Measurements from ENCODE around the gene LRRC36.
"Not testable (repeated sequence)": the region's sequence is repeated elsewhere in the genome, so short reads cannot be mapped to it uniquely, and the experiment has no call there.

The LRRC36 gene

GRCh38 chr16:67406111-67406971 is 79.7 kb downstream of the LRRC36 start:
- no peak for DNase-seq

- no peak for DNase-seq
Measured at GRCh38 chr16:67407176-67407787, 80.7 kb downstream of the LRRC36 start.

- DNase-seq: no peak
Measured at GRCh38 chr16:67407788-67408452, 81.3 kb downstream of the LRRC36 start.

- DNase-seq: no peak
Measured at GRCh38 chr16:67409631-67410030, 83.0 kb downstream of the LRRC36 start.

GRCh38 chr16:67411339-67411738 is 84.7 kb downstream of the LRRC36 start:
- DNase-seq: no peak

GRCh38 chr16:67412294-67412693 is 85.7 kb downstream of the LRRC36 start:
- no peak for DNase-seq

- DNase-seq: no peak
Measured at GRCh38 chr16:67413978-67414911, 87.6 kb downstream of the LRRC36 start.

GRCh38 chr16:67415421-67415820 is 88.8 kb downstream of the LRRC36 start:
- DNase-seq: not testable (repeated sequence)

- peak; percentile 63 for DNase-seq
Measured at GRCh38 chr16:67415872-67416793, 89.5 kb downstream of the LRRC36 start, which contains the start of gene ZDHHC1. Gene ZDHHC1, minus strand, starts transcription at chr16:67416477. Its CDS starts 8,702 bp downstream, at chr16:67407775.

DNA sequence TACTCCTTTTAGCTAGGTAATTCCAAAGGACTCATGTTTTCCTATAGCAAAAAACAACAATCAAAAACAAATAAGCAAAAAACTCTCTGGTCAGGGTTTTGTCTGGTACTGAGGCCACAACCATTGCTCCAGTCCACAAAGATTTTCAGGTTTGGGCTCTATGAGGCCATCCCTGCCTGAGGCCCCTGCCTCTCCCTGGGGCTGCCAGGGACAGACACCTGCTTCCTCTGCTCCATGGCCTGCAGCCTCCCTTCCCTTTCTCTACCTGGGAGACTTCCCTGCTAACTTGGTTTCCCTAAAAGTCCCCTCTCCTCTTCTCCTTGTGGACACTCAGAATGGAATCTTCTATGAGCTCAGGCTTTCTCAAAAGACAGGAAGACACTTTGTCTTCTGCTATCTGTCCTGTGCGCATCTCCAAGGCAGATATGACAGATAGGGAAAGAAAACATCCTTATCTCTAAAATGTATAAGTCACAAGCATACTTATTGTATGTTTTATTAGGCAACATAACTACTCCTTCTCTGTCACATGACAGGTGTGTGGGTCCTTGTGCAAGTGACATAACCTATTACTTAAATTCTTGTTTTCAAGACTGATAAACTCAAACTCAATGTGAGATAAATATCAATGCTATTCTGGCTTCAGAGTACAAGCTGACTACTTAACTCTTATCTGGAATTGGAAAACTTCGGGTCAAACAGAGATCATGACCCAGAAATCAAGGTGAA is 90.9 kb downstream of the LRRC36 start:
- DNase-seq: no peak

GRCh38 chr16:67419502-67419901 is 92.9 kb downstream of the LRRC36 start:
- no peak for DNase-seq

- DNase-seq: no peak
Measured at GRCh38 chr16:67419931-67420330, 93.3 kb downstream of the LRRC36 start.

DNA sequence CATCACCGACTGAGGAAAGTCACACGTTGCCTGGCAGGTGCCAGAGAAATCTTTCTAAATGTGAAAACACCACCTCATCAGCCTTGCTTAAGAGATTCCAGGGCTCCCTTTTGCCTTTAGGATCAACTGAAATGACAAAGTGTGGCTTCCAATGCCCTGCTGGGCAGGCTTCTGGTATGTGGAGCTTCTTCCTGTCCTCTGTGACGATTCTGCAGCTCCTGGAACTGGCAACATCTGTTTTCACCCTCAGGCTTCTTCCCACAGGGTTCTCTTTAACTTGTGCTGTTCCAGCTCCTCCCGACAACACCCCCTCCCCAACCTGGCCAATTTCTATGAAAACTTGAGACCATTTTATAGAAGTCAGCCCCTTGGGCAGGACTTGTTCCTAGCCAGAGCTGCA is 94.4 kb downstream of the LRRC36 start:
- no peak for DNase-seq

DNA sequence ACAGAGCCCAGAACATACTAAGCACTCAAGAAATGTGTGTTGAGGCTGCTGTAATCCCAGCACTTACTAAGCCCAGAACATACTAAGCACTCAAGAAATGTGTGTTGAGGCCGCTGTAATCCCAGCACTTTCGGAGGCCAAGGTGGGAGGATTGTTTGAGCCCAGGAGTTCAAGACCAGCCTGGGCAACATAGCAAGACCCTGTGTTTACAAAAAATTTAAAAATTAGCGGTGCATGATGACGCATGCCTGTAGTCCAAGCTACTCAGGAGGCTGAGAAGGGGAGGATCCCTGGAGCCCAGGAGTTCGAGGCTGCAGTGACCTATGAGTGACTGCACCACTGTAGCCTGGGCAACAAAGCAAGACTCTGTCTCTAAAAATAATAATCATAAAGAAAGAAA is 96.4 kb downstream of the LRRC36 start:
- no peak for DNase-seq

DNA sequence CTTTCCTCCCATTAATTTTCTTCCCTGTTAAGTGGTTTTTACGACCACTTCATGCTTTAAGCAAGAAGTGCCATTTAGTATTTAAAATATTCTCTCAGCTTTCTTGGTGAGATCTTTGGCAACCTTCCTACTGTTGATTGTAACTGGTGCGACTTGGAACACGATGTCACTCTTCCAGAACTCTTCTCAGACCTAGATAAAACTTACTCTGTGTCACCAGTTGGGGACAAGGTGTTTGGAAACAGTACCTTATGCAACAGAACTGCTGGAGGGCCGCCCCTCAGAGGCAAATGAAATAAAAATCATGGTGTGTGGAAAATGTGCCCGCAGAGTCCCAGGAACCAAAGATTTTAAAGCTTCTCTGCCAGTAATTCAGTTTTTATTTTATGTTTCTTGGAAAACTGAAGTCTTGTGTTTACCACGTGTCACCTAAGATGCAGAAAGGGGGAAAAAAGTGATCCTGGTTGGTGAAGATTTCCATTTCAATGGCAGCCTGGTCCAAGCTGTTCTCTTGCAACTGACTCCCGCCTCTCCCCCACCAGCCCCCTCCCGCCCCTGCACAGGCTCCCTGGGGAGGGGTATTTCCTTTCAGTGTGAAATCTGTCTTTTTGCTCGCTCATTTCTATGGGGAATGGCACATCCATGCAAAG is 97.1 kb downstream of the LRRC36 start:
- no peak for DNase-seq

GRCh38 chr16:67424261-67424615 is 97.6 kb downstream of the LRRC36 start:
- DNase-seq: no peak

GRCh38 chr16:67425061-67425460 is 98.4 kb downstream of the LRRC36 start:
- DNase-seq: no peak

- no peak for DNase-seq
Measured at GRCh38 chr16:67425580-67425979, 99.0 kb downstream of the LRRC36 start.

- no peak for DNase-seq
Measured at GRCh38 chr16:67426022-67426421, 99.4 kb downstream of the LRRC36 start.

DNA sequence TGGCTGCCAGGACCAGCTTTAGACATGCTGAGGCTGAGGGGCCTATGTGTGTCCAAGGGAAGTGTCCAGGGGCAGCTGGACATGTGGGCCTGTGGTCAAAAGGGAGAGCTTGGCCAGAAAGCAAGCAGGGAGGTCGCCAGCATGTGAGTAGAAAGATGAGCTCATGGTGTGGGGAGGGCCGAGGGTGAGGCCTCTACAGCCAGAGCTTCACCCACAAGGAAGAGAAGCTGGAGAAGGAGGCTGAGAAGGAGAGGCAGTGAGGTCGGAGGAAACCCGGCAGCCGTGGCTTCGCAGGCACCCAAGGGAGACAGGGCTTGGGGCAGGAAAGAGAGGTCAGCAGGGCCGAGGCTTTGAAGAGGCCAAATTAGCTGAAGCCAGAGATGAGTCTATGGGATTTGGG is 100.3 kb downstream of the LRRC36 start:
- no peak for DNase-seq

Measured in activated CD4-positive, alpha-beta T cell treated with anti-CD3 and anti-CD28 coated beads, Interleukin-10, Interleukin-2, amounts not matched to agents 100 ng/mL and 50 ng/mL, durations not matched to agents 16 hours and 8 hours (primary cell).